H9 (cell line): ENCODE data around the gene HDAC7. TPM values are rescaled to one million over a fixed set of nuclear protein-coding genes. Genes with fewer than 3 reads are reported as not detected.
A peak's percentile ranks its signal among the peaks of the same experiment; 100 is the strongest.

ENCODE experiments used
- DNase-seq: peaks from one replicate; pipeline ENCODE4 v3.0.0-alpha.2; 2017
- H2AFZ ChIP-seq: one replicate; pipeline ENCODE4 v1.6.1; 2013; ENCODE audit warnings: mild to moderate bottlenecking, low read length, control low read depth, moderate library complexity
- H2AK5ac ChIP-seq: 2 replicates; pipeline ENCODE4 v1.6.1; 2013; ENCODE audit warnings: low read length, control low read depth, mixed read lengths; ENCODE audit not compliant: insufficient read length
- H2BK120ac ChIP-seq: one replicate; pipeline ENCODE4 v1.6.1; 2013; ENCODE audit warnings: low read depth, mild to moderate bottlenecking, low read length, control low read depth, inconsistent platforms; ENCODE audit not compliant: poor library complexity, severe bottlenecking
- H2BK12ac ChIP-seq: 2 replicates; pipeline ENCODE4 v1.6.1; 2013; ENCODE audit warnings: low read length, control low read depth, mixed read lengths, low read depth; ENCODE audit not compliant: insufficient read length
- H2BK15ac ChIP-seq: 2 replicates; pipeline ENCODE4 v1.6.1; 2013; ENCODE audit warnings: low read depth, low read length, control low read depth
- H2BK20ac ChIP-seq: one replicate; pipeline ENCODE4 v1.6.1; 2013; ENCODE audit warnings: low read depth, mild to moderate bottlenecking, low read length, control low read depth, inconsistent platforms; ENCODE audit not compliant: poor library complexity, severe bottlenecking
- H2BK5ac ChIP-seq: 2 replicates; pipeline ENCODE4 v1.6.1; 2013; ENCODE audit warnings: low read length, control low read depth, mixed read lengths; ENCODE audit not compliant: insufficient read length
- H3K14ac ChIP-seq: 2 replicates; pipeline ENCODE4 v1.6.1; 2013; ENCODE audit warnings: low read length, control low read depth; ENCODE audit not compliant: insufficient read depth
- H3K18ac ChIP-seq: 2 replicates; pipeline ENCODE4 v1.6.1; 2013; ENCODE audit warnings: low read depth, mild to moderate bottlenecking, mixed read lengths, low read length, control low read depth; ENCODE audit not compliant: insufficient read length
- H3K23ac ChIP-seq: 2 replicates; pipeline ENCODE4 v1.6.1; 2013; ENCODE audit warnings: low read length, control low read depth, mixed read lengths, low read depth; ENCODE audit not compliant: insufficient read length
- H3K23me2 ChIP-seq: 2 replicates; pipeline ENCODE4 v1.6.1; 2013; ENCODE audit warnings: low read depth, mild to moderate bottlenecking, mixed read lengths, low read length, control low read depth; ENCODE audit not compliant: insufficient read length, poor library complexity, severe bottlenecking
- H3K27ac ChIP-seq: 2 replicates; pipeline ENCODE4 v1.5.1; 2013; ENCODE audit warnings: low read length, control low read depth, mixed read lengths, low read depth; ENCODE audit not compliant: insufficient read length
- H3K27me3 ChIP-seq: 2 replicates; pipeline ENCODE4 v1.6.1; 2013; ENCODE audit warnings: low read length, control low read depth, inconsistent platforms; ENCODE audit not compliant: insufficient read depth
- H3K4ac ChIP-seq: 2 replicates; pipeline ENCODE4 v1.6.1; 2013; ENCODE audit warnings: low read depth, mild to moderate bottlenecking, control low read depth, inconsistent platforms, low read length, moderate library complexity
- H3K4me1 ChIP-seq: 2 replicates; pipeline ENCODE4 v1.6.1; 2013; ENCODE audit warnings: low read length, control low read depth, inconsistent platforms; ENCODE audit not compliant: insufficient read depth
- H3K4me2 ChIP-seq: 2 replicates; pipeline ENCODE4 v1.6.1; 2013; ENCODE audit warnings: low read length, control low read depth, mixed read lengths; ENCODE audit not compliant: insufficient read length, insufficient read depth
- H3K56ac ChIP-seq: 2 replicates; pipeline ENCODE4 v1.6.1; 2013; ENCODE audit warnings: low read depth, mild to moderate bottlenecking, mixed read lengths, low read length, control low read depth; ENCODE audit not compliant: insufficient read length
- H3K79me1 ChIP-seq: 2 replicates; pipeline ENCODE4 v1.6.1; 2013; ENCODE audit warnings: low read depth, mild to moderate bottlenecking, moderate library complexity, low read length, control low read depth, inconsistent platforms; ENCODE audit not compliant: insufficient read depth, poor library complexity, severe bottlenecking
- H3K79me2 ChIP-seq: 2 replicates; pipeline ENCODE4 v1.6.1; 2013; ENCODE audit warnings: low read length, control low read depth, inconsistent platforms; ENCODE audit not compliant: insufficient read depth
- H3K9ac ChIP-seq: 2 replicates; pipeline ENCODE4 v1.6.1; 2013; ENCODE audit warnings: low read length, control low read depth, mixed read lengths; ENCODE audit not compliant: insufficient read length; ENCODE audit errors: extremely low read depth
- H3K9me3 ChIP-seq: one replicate; pipeline ENCODE4 v1.6.1; 2013; ENCODE audit warnings: low read depth, low read length, inconsistent platforms; ENCODE audit not compliant: control insufficient read depth
- H3T11ph ChIP-seq: one replicate; pipeline ENCODE4 v1.6.1; 2013; ENCODE audit warnings: mild to moderate bottlenecking, low read length, control low read depth, inconsistent platforms
- H4K20me1 ChIP-seq: one replicate; pipeline ENCODE4 v1.6.1; 2013; ENCODE audit not compliant: control insufficient read depth, insufficient read length, insufficient read depth
- H4K5ac ChIP-seq: 2 replicates; pipeline ENCODE4 v1.6.1; 2013; ENCODE audit warnings: low read depth, mild to moderate bottlenecking, mixed read lengths, low read length, control low read depth; ENCODE audit not compliant: insufficient read length
- H4K8ac ChIP-seq: replicated peaks from 2 replicates; pipeline ENCODE4 v1.6.1; 2013; ENCODE audit warnings: low read length, control low read depth, mixed read lengths, low read depth; ENCODE audit not compliant: insufficient read length
- H4K91ac ChIP-seq: 2 replicates; pipeline ENCODE4 v1.6.1; 2013; ENCODE audit warnings: low read depth, mild to moderate bottlenecking, moderate library complexity, mixed read lengths, low read length, control low read depth; ENCODE audit not compliant: insufficient read length
- H3K27ac Mint-ChIP-seq, 3 experiments: 2 replicates in 2 of 3; 3 replicates in 1 of 3; pipeline ENCODE4 v1.8.0; 2020 to 2021; ENCODE audit warnings: mixed read lengths in 3 of 3, mild to moderate bottlenecking in 1 of 3, moderate library complexity in 1 of 3
- H3K27me3 Mint-ChIP-seq: 2 replicates; pipeline ENCODE4 v1.8.0; 2021; ENCODE audit warnings: low read depth, mild to moderate bottlenecking, moderate library complexity, mixed read lengths
- H3K36me3 Mint-ChIP-seq, 3 experiments: 2 replicates in 2 of 3; 3 replicates in 1 of 3; pipeline ENCODE4 v1.8.0; 2020 to 2021; ENCODE audit warnings: low read depth in 3 of 3, mixed read lengths in 3 of 3; ENCODE audit not compliant: insufficient read depth in 1 of 3
- H3K4me1 Mint-ChIP-seq, 2 experiments: 2 replicates each; pipeline ENCODE4 v1.8.0; 2020; ENCODE audit warnings: mixed read lengths in 2 of 2
- H3K4me3 Mint-ChIP-seq, 2 experiments: 2 replicates in 1 of 2; 3 replicates in 1 of 2; pipeline ENCODE4 v1.8.0; 2020 to 2021; ENCODE audit warnings: mild to moderate bottlenecking in 2 of 2, mixed read lengths in 2 of 2, moderate library complexity in 1 of 2
- H3K9me3 Mint-ChIP-seq, 2 experiments: 2 replicates in 1 of 2; 3 replicates in 1 of 2; pipeline ENCODE4 v1.8.0; 2020; ENCODE audit warnings: mild to moderate bottlenecking in 2 of 2, mixed read lengths in 2 of 2, moderate library complexity in 1 of 2
- CTCF ChIP-seq: fragments of 200-600 bp; sonication (generic); conservative IDR thresholded peaks from 3 replicates; pipeline ENCODE4 v1.8.0; 2021; ENCODE audit warnings: antibody characterized with exemption, mild to moderate bottlenecking
- WGBS: extraction: QIAGEN DNeasy Blood & Tissue Kit; methylation state at CpG from one replicate; pipeline ENCODE4 v1.1.7; 2013; ENCODE audit warnings: missing lambda C conversion rate, low lambda C conversion rate, mixed read lengths; ENCODE audit not compliant: insufficient read length; ENCODE audit errors: extremely low coverage; 5-methylcytosine and 5-hydroxymethylcytosine counted together
- total RNA-seq: library from RNA; stranded (reverse); gene quantifications from 2 replicates; pipeline ENCODE4 v1.2.1, GENCODE V29; 2021

HDAC7 gene
- total RNA-seq, 1 experiment from 2014 or later, result 72.1 TPM

GRCh38 chr12:47864646-47865235, 45.0 kb upstream of the HDAC7 start:
- TF ChIP-seq CTCF, result no peak
- Histone ChIP-seq H2BK120ac (no peak overlapping the region), H2BK20ac (no peak overlapping the region), H2AK5ac (no peak overlapping the region), H2BK12ac (no peak overlapping the region), H2BK5ac (no peak overlapping the region), H3T11ph (no peak overlapping the region), H3K79me1 (no peaks in the 10 kb centered on the region), H2AFZ (no peak overlapping the region), H4K5ac (no peak overlapping the region), H3K9me3 (no peaks in the 10 kb centered on the region), H4K8ac (no peak overlapping the region), H3K79me2 (no peaks in the 10 kb centered on the region), H3K27me3 (no peaks in the 10 kb centered on the region), H3K4ac (no peak overlapping the region), H3K14ac (no peak overlapping the region), H4K20me1 (no peaks in the 10 kb centered on the region), H3K18ac (no peak overlapping the region), H3K23me2 (no peaks in the 10 kb centered on the region), H2BK15ac (no peak overlapping the region), H4K91ac (no peak overlapping the region), H3K27ac (no peak overlapping the region), H3K4me2 (no peak overlapping the region), H3K4me1 (no peaks in the 10 kb centered on the region), H3K56ac (no peak overlapping the region), H3K9ac (no peak overlapping the region), H3K23ac (no peak overlapping the region)
- WGBS, result no CpG with 5 or more reads among the region's 14 CpGs
- no peak overlapping the region; a peak in 1 of 7 replicates for H3K27ac Mint-ChIP-seq
- H3K9me3 Mint-ChIP-seq, result no peaks in the 10 kb centered on the region; a peak in 1 of 5 replicates
- H3K36me3 Mint-ChIP-seq, result no peaks in the 10 kb centered on the region
- peaks cover 2% of the 10 kb centered on the region for H3K27me3 Mint-ChIP-seq
- peak; percentile 24 for DNase-seq
- H3K4me1 Mint-ChIP-seq, result no peaks in the 10 kb centered on the region
- no peak overlapping the region for H3K4me3 Mint-ChIP-seq
